Loucy (cell line): Measurements from ENCODE around the gene ARHGEF9.

ENCODE experiments used
- H2AFZ ChIP-seq: fragments of 200-600 bp; sonication (generic); 2 replicates; pipeline ENCODE4 v1.6.0; 2016; ENCODE audit warnings: antibody characterized with exemption, mild to moderate bottlenecking, low read length, moderate library complexity
- H3F3A ChIP-seq: fragments of 200-600 bp; 2 replicates; pipeline ENCODE4 v1.6.0; 2016; ENCODE audit warnings: antibody characterized with exemption, low read depth, mild to moderate bottlenecking
- H3K27me3 ChIP-seq: fragments of 200-600 bp; sonication (generic); 2 replicates; pipeline ENCODE4 v1.6.1; 2014; ENCODE audit warnings: low read length, mild to moderate bottlenecking; ENCODE audit not compliant: insufficient read depth, poor library complexity, severe bottlenecking
- H3K36me3 ChIP-seq: fragments of 200-600 bp; sonication (generic); 2 replicates; pipeline ENCODE4 v1.6.1; 2016; ENCODE audit warnings: low read length; ENCODE audit not compliant: insufficient read depth
- H3K4me1 ChIP-seq: fragments of 200-600 bp; sonication (generic); 2 replicates; pipeline ENCODE4 v1.5.1; 2014; ENCODE audit warnings: low read length, mild to moderate bottlenecking; ENCODE audit not compliant: insufficient read depth, poor library complexity, severe bottlenecking
- H3K4me2 ChIP-seq: fragments of 200-600 bp; sonication (generic); 2 replicates; pipeline ENCODE4 v1.6.0; 2014; ENCODE audit warnings: antibody characterized with exemption, low read length, low read depth, mild to moderate bottlenecking; ENCODE audit not compliant: poor library complexity, severe bottlenecking
- H3K4me3 ChIP-seq: fragments of 200-600 bp; sonication (generic); 2 replicates; pipeline ENCODE4 v1.5.1; 2014; ENCODE audit warnings: low read length, mild to moderate bottlenecking, mixed read lengths; ENCODE audit not compliant: poor library complexity, severe bottlenecking
- H3K79me2 ChIP-seq: fragments of 200-600 bp; sonication (generic); 2 replicates; pipeline ENCODE4 v1.6.1; 2014; ENCODE audit warnings: low read length; ENCODE audit not compliant: insufficient read depth
- H3K9ac ChIP-seq: fragments of 200-600 bp; sonication (generic); 2 replicates; pipeline ENCODE4 v1.6.0; 2014; ENCODE audit warnings: mild to moderate bottlenecking, low read depth, low read length, moderate library complexity; ENCODE audit not compliant: poor library complexity, severe bottlenecking
- H3K9me2 ChIP-seq: fragments of 200-600 bp; sonication (generic); replicated peaks from 2 replicates; pipeline ENCODE4 v1.6.1; 2016; ENCODE audit warnings: low read depth, low read length, mixed read lengths
- H3K9me3 ChIP-seq: fragments of 200-600 bp; sonication (generic); 2 replicates; pipeline ENCODE4 v1.6.1; 2014; ENCODE audit warnings: mild to moderate bottlenecking, antibody characterized with exemption, low read length, low read depth; ENCODE audit not compliant: insufficient read depth
- H4K20me1 ChIP-seq: fragments of 200-600 bp; sonication (generic); 2 replicates; pipeline ENCODE4 v1.6.0; 2014; ENCODE audit warnings: antibody characterized with exemption, low read length, mild to moderate bottlenecking; ENCODE audit not compliant: insufficient read depth, poor library complexity, severe bottlenecking
- CTCF ChIP-seq: fragments of 200-600 bp; sonication (generic); conservative IDR thresholded peaks from 2 replicates; pipeline ENCODE4 v1.5.1; 2014; ENCODE audit warnings: mild to moderate bottlenecking, antibody characterized with exemption, low read length
- EZH2phosphoT487 ChIP-seq: fragments of 200-600 bp; IDR thresholded peaks from 2 replicates; pipeline ENCODE4 v1.6.1; 2018; ENCODE audit warnings: antibody characterized with exemption, mild to moderate bottlenecking, moderate library complexity, borderline replicate concordance

The ARHGEF9 gene

GRCh38 chrX:63761639-63762038, 23.4 kb downstream of the ARHGEF9 start:
- Histone ChIP-seq H3K9ac (peak overlapping the region; percentile 8), H3K36me3 (no peaks in the 10 kb centered on the region), H3K4me3 (no peak overlapping the region), H4K20me1 (no peaks in the 10 kb centered on the region), H3K4me2 (peak overlapping the region; percentile 45), H3K79me2 (no peaks in the 10 kb centered on the region), H2AFZ (peak overlapping the region; percentile 67), H3K4me1 (peaks cover 7% of the 10 kb centered on the region), H3K9me2 (no peaks in the 10 kb centered on the region), H3K27me3 (no peaks in the 10 kb centered on the region), H3F3A (no peaks in the 10 kb centered on the region), H3K9me3 (no peaks in the 10 kb centered on the region)
- TF ChIP-seq EZH2phosphoT487 (no peak), CTCF (peak; percentile 47)

- no peaks in the 10 kb centered on the region for H4K20me1 ChIP-seq
- no peak for TF ChIP-seq CTCF
- TF ChIP-seq EZH2phosphoT487 = no peak
These were observed 27.0 kb downstream of the ARHGEF9 start for GRCh38 chrX:63758011-63758410.

GRCh38 chrX:63755892-63756291, 29.1 kb downstream of the ARHGEF9 start:
- Histone ChIP-seq H3K4me3 (peak overlapping the region; percentile 95), H3K79me2 (peaks cover 32% of the 10 kb centered on the region)

More at GRCh38 chrX:63758011-63758410, 27.0 kb downstream of the ARHGEF9 start:
- Histone ChIP-seq H3K4me1 (peaks cover 18% of the 10 kb centered on the region), H3K79me2 (peaks cover 16% of the 10 kb centered on the region), H2AFZ (no peak overlapping the region), H3K9ac (no peak overlapping the region), H3F3A (no peaks in the 10 kb centered on the region), H3K4me3 (no peak overlapping the region), H3K9me3 (no peaks in the 10 kb centered on the region), H3K36me3 (no peaks in the 10 kb centered on the region), H3K9me2 (no peaks in the 10 kb centered on the region), H3K27me3 (no peaks in the 10 kb centered on the region), H3K4me2 (no peak overlapping the region)

More at GRCh38 chrX:63755892-63756291, 29.1 kb downstream of the ARHGEF9 start:
- no peaks in the 10 kb centered on the region for H3F3A ChIP-seq
- peak overlapping the region; percentile 69 for H3K4me2 ChIP-seq
- no peaks in the 10 kb centered on the region for H3K9me2 ChIP-seq
- H3K27me3 ChIP-seq = no peaks in the 10 kb centered on the region
- peaks cover 21% of the 10 kb centered on the region for H3K4me1 ChIP-seq
- peaks cover 3% of the 10 kb centered on the region for H4K20me1 ChIP-seq
- H3K36me3 ChIP-seq = no peaks in the 10 kb centered on the region
- no peaks in the 10 kb centered on the region for H3K9me3 ChIP-seq
- TF ChIP-seq EZH2phosphoT487 (no peak), CTCF (no peak)
- no peak overlapping the region for H2AFZ ChIP-seq
- H3K9ac ChIP-seq = peak overlapping the region; percentile 86
